HG03139 (cell line): ENCODE results near the gene ZNF277.
"Not testable (repeated sequence)": the region's sequence is repeated elsewhere in the genome, so short reads cannot be mapped to it uniquely, and the experiment has no call there.

Experiments used
- ATAC-seq: cut with Tn5 transposase; IDR thresholded peaks from one replicate; pipeline ENCODE4 v1.9.1; 2021; ENCODE audit not compliant: unreplicated experiment

Gene ZNF277

DNA sequence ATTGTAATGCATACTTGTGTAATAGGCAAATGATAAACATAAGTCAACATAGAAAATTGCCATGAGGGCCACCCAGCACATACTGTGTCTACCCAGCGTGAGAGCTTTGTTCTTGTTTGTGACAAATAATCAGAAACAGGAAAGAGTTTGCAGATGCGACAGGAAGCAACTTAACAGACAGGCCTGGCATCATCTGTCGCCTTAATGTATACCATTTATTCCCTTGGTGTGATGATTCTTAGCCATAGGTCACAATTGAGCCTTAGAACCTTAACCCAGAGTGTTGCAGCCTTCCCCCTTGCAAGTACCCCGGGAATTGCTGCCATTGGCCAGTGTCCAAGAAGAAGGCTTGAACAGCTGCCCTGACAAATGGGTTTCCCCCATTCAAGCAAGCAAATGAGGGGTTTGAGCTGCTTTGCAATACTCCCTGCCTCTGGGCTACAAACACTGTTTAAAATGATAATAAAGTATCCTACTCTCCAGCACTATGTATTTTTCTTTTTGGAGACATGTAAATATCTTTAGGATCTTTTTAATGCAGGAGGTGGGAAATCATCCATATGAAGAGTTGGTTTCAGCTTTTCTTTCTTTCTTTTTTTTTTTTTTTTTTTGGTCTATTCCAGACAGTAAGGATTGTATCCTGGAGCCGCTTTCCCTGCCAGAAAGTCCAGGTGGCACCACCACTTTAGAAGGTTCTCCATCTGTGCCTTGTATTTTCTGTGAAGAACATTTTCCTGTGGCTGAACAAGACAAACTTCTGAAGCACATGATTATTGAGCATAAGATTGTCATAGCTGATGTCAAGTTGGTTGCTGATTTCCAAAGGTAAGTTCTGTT lies 80.0 kb downstream of the ZNF277 start:
- peak; percentile 55 for ATAC-seq

GRCh38 chr7:112288301-112288700 lies 81.8 kb downstream of the ZNF277 start:
- ATAC-seq: no peak

GRCh38 chr7:112290065-112290464 lies 83.6 kb downstream of the ZNF277 start:
- ATAC-seq: no peak

DNA sequence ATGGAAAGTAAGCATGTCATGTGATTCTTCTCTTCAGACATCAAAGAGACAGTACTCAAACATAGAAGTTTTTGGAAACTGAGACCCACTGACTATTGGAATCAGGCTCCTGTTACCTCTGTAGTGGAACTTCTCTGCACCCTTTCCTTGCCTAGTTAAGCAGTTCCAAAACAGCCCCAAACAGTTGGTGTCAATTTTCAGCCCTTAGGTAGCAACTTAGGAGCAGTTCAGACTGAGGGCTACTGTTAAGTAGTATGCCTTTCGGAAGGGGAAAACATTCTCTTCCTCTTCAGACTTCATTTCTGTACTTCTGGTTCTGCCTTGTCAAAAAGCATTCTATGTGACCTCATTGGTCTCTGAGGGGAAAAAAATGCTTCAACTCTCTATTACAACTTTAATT lies 85.7 kb downstream of the ZNF277 start:
- ATAC-seq: no peak

GRCh38 chr7:112293416-112293815 lies 86.9 kb downstream of the ZNF277 start:
- ATAC-seq: no peak

- no peak for ATAC-seq
These were observed 89.9 kb downstream of the ZNF277 start for GRCh38 chr7:112296432-112296831.

DNA sequence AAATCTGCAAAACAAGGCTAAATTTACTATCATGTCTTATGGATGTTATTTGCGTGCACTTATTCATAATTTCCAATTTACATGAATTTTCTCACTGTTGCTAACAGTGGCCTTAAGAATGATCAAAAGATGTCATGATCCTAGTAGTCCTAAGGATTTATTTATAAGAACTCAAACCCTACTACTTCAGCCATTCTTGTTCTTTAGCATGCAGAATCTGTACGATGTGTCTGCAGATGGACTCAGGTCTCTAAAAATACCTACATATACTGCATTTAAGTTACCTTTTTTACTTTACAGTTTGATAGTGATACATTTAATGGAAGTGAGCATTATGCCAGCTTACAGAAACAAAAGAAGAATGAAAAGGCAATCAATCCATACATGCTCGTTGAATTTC lies 91.2 kb downstream of the ZNF277 start:
- no peak for ATAC-seq

GRCh38 chr7:112298543-112299100 lies 92.1 kb downstream of the ZNF277 start:
- no peak for ATAC-seq

GRCh38 chr7:112300072-112300471 lies 93.6 kb downstream of the ZNF277 start:
- ATAC-seq: no peak

DNA sequence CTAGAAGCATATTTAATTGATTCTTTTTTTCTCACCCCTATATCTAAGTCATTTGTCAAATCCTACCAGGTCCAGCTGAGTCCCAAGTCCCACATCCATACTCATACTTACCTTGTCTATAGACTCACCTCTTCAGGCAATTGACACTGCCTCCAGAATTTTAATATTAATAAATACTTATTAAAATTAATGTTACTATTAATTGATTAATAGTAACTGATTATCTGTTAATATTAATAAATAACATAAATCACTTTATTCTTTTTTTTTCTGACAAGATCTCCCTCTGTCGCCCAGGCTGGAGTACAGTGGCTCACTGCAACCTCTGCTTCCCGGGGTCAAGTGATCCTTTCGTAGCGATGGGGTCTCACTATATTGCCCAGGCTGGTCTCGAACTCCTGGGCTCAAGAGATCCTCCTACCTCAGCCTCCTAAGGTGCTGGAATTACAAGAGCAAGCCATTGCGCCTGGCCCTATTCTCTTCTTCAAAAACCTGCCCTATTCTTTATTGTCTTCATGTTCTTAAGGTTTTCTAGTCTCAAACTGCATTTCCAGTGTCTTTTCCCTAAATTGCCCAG lies 94.4 kb downstream of the ZNF277 start:
- ATAC-seq: no peak

- no peak for ATAC-seq
These were observed 96.1 kb downstream of the ZNF277 start for GRCh38 chr7:112302566-112302965.

DNA sequence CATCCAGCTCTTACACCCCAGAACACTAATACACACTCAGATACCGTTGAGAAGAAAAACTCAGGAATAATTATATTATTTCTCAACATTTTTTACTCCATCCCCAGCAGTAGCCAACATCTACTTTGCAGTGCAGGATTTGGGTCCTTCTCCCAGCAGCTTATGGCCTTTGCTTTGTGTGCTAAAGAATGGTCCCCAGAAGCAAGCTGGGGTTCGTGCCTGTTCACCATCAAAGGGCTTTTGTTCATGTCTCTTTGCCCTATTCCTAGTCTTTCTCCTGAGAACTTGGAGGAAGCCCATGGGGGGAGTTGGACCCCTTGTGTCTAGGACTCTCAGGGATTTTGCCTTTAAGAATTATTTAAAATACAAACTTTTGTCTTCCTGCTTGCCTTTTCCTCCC lies 100.4 kb downstream of the ZNF277 start:
- no peak for ATAC-seq

DNA sequence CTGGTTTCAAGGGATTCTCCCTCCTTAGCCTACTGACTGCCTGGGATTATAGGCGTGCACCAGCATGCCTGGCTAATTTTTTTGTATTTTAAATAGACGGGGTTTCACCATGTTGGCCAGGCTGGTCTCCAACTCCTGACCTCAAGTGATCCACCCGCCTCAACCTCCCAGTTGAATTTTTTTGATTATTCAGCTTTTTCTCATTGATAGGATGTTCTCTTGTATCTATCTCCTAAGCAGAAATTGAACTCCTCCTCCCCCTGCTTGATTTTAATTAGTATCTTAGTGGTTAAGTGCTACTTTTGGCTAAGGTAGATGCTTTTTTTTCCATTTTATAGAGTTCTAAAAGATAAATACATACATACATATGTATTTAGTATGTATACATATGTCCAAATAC lies 101.0 kb downstream of the ZNF277 start:
- no peak for ATAC-seq

DNA sequence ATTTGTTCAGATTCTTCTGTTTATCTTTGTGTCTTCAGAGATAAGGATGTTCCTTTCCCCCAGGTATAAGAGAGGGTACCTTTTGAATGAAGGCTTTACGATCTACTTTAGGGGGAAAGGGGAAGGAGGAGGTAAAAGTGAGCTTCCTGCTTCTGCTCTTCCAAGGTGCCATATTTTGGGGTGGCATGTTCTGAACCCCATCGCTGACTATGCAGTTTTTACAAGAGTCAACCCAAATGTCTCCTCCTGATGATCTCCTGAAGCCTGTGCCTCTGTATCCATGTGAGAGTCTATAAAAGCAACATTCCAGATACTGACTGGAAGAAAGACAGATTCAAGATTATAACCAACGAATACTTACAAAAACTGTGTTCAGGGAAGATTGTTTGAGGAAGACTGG lies 102.5 kb downstream of the ZNF277 start:
- no peak for ATAC-seq

- ATAC-seq: not testable (repeated sequence)
These were observed 110.3 kb downstream of the ZNF277 start for GRCh38 chr7:112316803-112317202.

GRCh38 chr7:112322070-112322469 lies 115.6 kb downstream of the ZNF277 start:
- ATAC-seq: no peak

GRCh38 chr7:112327566-112327965 lies 121.1 kb downstream of the ZNF277 start:
- no peak for ATAC-seq

GRCh38 chr7:112331492-112331891 lies 125.0 kb downstream of the ZNF277 start:
- no peak for ATAC-seq

- no peak for ATAC-seq
These were observed 127.9 kb downstream of the ZNF277 start for GRCh38 chr7:112334366-112334765.

DNA sequence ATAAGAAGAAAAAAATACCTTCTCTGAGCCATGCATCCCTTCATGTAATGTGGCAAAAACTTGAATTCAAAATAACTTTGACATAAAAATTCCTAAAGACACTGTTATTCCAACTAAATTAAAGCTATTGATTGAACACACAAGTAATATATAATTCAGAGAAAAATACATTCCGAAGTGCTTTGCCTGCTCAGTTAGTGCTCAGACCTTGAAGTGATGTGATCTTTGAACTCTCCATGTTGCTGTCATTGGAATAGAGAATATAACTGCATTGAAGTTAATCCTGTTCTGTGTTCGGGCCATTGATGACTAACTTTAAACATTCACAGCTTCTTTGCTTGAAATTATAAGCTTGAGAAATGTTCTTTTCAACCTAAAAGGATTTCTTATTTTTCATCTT lies 129.8 kb downstream of the ZNF277 start:
- ATAC-seq: no peak

- no peak for ATAC-seq
These were observed 130.6 kb downstream of the ZNF277 start for GRCh38 chr7:112336936-112337576.

- ATAC-seq: no peak
These were observed 131.4 kb downstream of the ZNF277 start for GRCh38 chr7:112337892-112338291.
